Measurements from ENCODE around the gene ZNF280B. TPM values are rescaled to one million over a fixed set of nuclear protein-coding genes. Genes with fewer than 3 reads are reported as not detected.

Gene ZNF280B
- total RNA-seq, 1 donor from 2014 or later: 0.46 TPM

Other genes starting within 250 kb of the ZNF280B start
- gene ZNF280A, start 11.5 kb upstream of the ZNF280B start, total RNA-seq: not detected in 2 replicates
- not detected in 2 replicates for gene PRAME, start 50.5 kb upstream of the ZNF280B start, total RNA-seq
- not detected in 2 replicates for gene GGTLC2, start 135.9 kb upstream of the ZNF280B start, total RNA-seq